Measurements from ENCODE around the gene ARHGEF28. TPM values are rescaled to one million over a fixed set of nuclear protein-coding genes. Genes with fewer than 3 reads are reported as not detected.

Gene ARHGEF28
- total RNA-seq, 3 donors from 2014 or later (not counting 1 experiment from before 2014, with no cell fraction given) = 2.3 to 7.1 (median 5.8) TPM

GRCh38 chr5:73946278-73946677, 320.3 kb downstream of the ARHGEF28 start:
- Mint-ChIP-seq H3K36me3 (no peaks in the 10 kb centered on the region), H3K27me3 (ENCODE audit: low read depth in 2 of 2) (peaks cover 8 to 15% of the 10 kb centered on the region in 2 donors), H3K4me3 (no peak overlapping the region), H3K9me3 (no peaks in the 10 kb centered on the region), H3K4me1 (no peaks in the 10 kb centered on the region), H3K27ac (no peak overlapping the region)
- Histone ChIP-seq H3K27me3 (ENCODE audit: control insufficient read depth, insufficient read depth, low read length) (no peaks in the 10 kb centered on the region), H3K9me3 (ENCODE audit: control insufficient read depth, insufficient read depth, low read length) (no peaks in the 10 kb centered on the region), H3K4me3 (ENCODE audit: low read length) (no peak overlapping the region), H3K27ac (ENCODE audit: low read length) (no peak overlapping the region), H3K4me1 (ENCODE audit: control insufficient read depth, insufficient read depth, low read length) (no peaks in the 10 kb centered on the region), H3K36me3 (ENCODE audit: control insufficient read depth, insufficient read depth, low read length) (no peaks in the 10 kb centered on the region)
- TF ChIP-seq CTCF (IDR thresholded peaks at IDR 0.05) = no peak
- DNase-seq = no peak
- 62% methylated on average over 5 of the region's 5 CpGs for WGBS (ENCODE audit: insufficient coverage)
- intact Hi-C loops (cut with micrococcal nuclease) = no loop called here
- ATAC-seq = no peak

GRCh38 chr5:73946919-73947602, 321.1 kb downstream of the ARHGEF28 start:
- no peak for DNase-seq
- Histone ChIP-seq H3K4me3 (ENCODE audit: low read length) (no peak overlapping the region), H3K27me3 (ENCODE audit: control insufficient read depth, insufficient read depth, low read length) (no peaks in the 10 kb centered on the region), H3K9me3 (ENCODE audit: control insufficient read depth, insufficient read depth, low read length) (no peaks in the 10 kb centered on the region), H3K27ac (ENCODE audit: low read length) (no peak overlapping the region), H3K36me3 (ENCODE audit: control insufficient read depth, insufficient read depth, low read length) (no peaks in the 10 kb centered on the region), H3K4me1 (ENCODE audit: control insufficient read depth, insufficient read depth, low read length) (no peaks in the 10 kb centered on the region)
- ATAC-seq = no peak
- H3K9me3 Mint-ChIP-seq = no peaks in the 10 kb centered on the region
- no peaks in the 10 kb centered on the region for H3K4me1 Mint-ChIP-seq
- WGBS (ENCODE audit: insufficient coverage) = 89% methylated on average over 5 of the region's 5 CpGs
- intact Hi-C loops (cut with micrococcal nuclease) = no loop called here
- peaks cover 8 to 14% of the 10 kb centered on the region in 2 donors for H3K27me3 Mint-ChIP-seq (ENCODE audit: low read depth in 2 of 2)
- H3K36me3 Mint-ChIP-seq = no peaks in the 10 kb centered on the region
- H3K27ac Mint-ChIP-seq = no peak overlapping the region
- no peak overlapping the region for H3K4me3 Mint-ChIP-seq
- TF ChIP-seq CTCF (IDR thresholded peaks at IDR 0.05) = no peak

- DNase-seq (no peak), ATAC-seq (no peak)
- 79% methylated on average over 9 of the region's 9 CpGs for WGBS (ENCODE audit: insufficient coverage)
- Histone ChIP-seq H3K27me3 (ENCODE audit: control insufficient read depth, insufficient read depth, low read length) (no peaks in the 10 kb centered on the region), H3K36me3 (ENCODE audit: control insufficient read depth, insufficient read depth, low read length) (no peaks in the 10 kb centered on the region), H3K4me1 (ENCODE audit: control insufficient read depth, insufficient read depth, low read length) (no peaks in the 10 kb centered on the region), H3K9me3 (ENCODE audit: control insufficient read depth, insufficient read depth, low read length) (no peaks in the 10 kb centered on the region), H3K4me3 (ENCODE audit: low read length) (no peak overlapping the region), H3K27ac (ENCODE audit: low read length) (no peak overlapping the region)
- intact Hi-C loops (cut with micrococcal nuclease) = no loop called here
- Mint-ChIP-seq H3K27ac (no peak overlapping the region), H3K4me1 (no peaks in the 10 kb centered on the region), H3K9me3 (no peaks in the 10 kb centered on the region), H3K36me3 (no peaks in the 10 kb centered on the region), H3K4me3 (no peak overlapping the region), H3K27me3 (ENCODE audit: low read depth in 2 of 2) (peaks cover 10 to 14% of the 10 kb centered on the region in 2 donors)
- no peak for TF ChIP-seq CTCF (IDR thresholded peaks at IDR 0.05)
Observed at GRCh38 chr5:73947906-73948640, 322.1 kb downstream of the ARHGEF28 start.
